Activated naive CD8-positive, alpha-beta T cell treated with anti-CD3 and anti-CD28 coated beads, Interleukin-2, amount 50 U/mL, for 24 hours (primary cell): Measurements from ENCODE around the gene PACRG.

Source experiments
- ATAC-seq: fragments of 150-1000 bp; cut with Tn5 transposase; one replicate; pipeline ENCODE4 v1.10.0; 2021
- DNase-seq: peaks from one replicate; pipeline ENCODE4 v3.0.0; 2021
- H3K27ac Mint-ChIP-seq: one replicate; pipeline ENCODE4 v1.8.0; 2021; ENCODE audit warnings: mild to moderate bottlenecking, mixed read lengths
- H3K27me3 Mint-ChIP-seq: one replicate; pipeline ENCODE4 v1.8.0; 2021; ENCODE audit warnings: mixed read lengths
- H3K36me3 Mint-ChIP-seq: one replicate; pipeline ENCODE4 v1.8.0; 2021; ENCODE audit warnings: low read depth, mixed read lengths
- H3K4me1 Mint-ChIP-seq: one replicate; pipeline ENCODE4 v1.8.0; 2021; ENCODE audit warnings: mixed read lengths
- H3K4me3 Mint-ChIP-seq: one replicate; pipeline ENCODE4 v1.8.0; 2021; ENCODE audit warnings: mild to moderate bottlenecking, moderate library complexity, mixed read lengths
- H3K9me3 Mint-ChIP-seq: one replicate; pipeline ENCODE4 v1.8.0; 2021; ENCODE audit warnings: mixed read lengths

Gene PACRG

DNA sequence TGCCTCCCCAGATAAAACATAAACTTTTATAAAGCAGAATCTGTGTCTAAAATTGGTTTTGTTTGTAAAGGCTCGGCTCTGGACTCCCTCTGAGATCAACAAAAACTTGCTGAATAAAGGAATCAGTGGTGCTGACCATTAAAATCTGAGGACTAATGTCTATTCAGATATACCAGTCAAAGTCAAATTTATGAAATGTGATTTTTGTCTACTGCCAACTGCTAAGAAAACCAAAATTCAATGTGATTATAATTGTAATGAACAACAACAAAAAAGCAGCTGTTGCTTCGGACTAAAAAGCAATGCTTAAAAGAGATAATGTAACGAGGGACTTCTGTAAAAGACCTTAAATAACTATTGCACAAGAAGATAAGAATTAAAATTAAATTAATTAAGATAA is 26.8 kb upstream of the PACRG start:
- Mint-ChIP-seq H3K27ac (no peak overlapping the region), H3K4me1 (no peaks in the 10 kb centered on the region), H3K36me3 (no peaks in the 10 kb centered on the region), H3K4me3 (no peak overlapping the region), H3K9me3 (no peaks in the 10 kb centered on the region), H3K27me3 (no peaks in the 10 kb centered on the region)
- DNase-seq = no peak
- no peak for ATAC-seq

DNA sequence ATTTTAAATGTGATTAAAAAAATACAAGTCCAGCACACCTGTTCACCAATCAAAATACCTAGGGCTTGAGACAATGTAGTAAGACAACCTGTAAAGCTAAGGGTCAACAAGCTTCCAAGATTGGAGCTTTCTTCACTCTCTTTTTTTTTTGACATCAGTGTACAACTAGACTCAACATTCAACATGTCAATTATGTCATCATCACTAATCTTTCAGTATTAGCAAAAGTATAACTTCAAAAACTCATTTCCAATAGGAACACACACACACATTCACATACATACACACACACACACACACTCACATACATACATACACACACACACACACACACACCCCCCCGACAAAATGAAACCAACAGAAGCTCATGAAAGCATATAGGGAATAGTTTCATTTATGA is 26.2 kb upstream of the PACRG start:
- H3K27ac Mint-ChIP-seq = no peak overlapping the region
- DNase-seq = no peak
- H3K27me3 Mint-ChIP-seq = no peaks in the 10 kb centered on the region
- no peak overlapping the region for H3K4me3 Mint-ChIP-seq
- H3K36me3 Mint-ChIP-seq = no peaks in the 10 kb centered on the region
- peaks cover 3% of the 10 kb centered on the region for H3K4me1 Mint-ChIP-seq
- no peak for ATAC-seq
- H3K9me3 Mint-ChIP-seq = no peaks in the 10 kb centered on the region

DNA sequence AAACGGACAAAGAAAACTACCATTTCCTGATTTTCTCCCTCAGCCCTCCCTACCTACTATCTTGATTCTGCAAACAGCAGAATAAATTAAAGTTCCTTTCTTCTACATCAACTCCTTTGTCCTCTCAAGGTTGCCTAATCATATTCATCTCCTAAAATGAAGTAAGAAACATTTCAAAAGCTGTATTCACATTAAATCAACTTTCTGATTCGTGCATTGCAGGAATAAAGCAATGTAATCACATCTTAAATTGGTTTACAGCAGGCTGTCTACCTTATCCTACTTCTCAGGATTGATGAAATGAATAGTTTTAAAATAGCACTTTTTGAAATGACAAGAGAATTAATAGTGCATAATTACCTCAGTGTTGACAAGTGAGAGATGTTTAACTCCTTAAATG is 25.3 kb upstream of the PACRG start:
- H3K36me3 Mint-ChIP-seq = no peaks in the 10 kb centered on the region
- DNase-seq = no peak
- no peak overlapping the region for H3K27ac Mint-ChIP-seq
- H3K9me3 Mint-ChIP-seq = no peaks in the 10 kb centered on the region
- no peak overlapping the region for H3K4me3 Mint-ChIP-seq
- H3K27me3 Mint-ChIP-seq = no peaks in the 10 kb centered on the region
- H3K4me1 Mint-ChIP-seq = peaks cover 3% of the 10 kb centered on the region
- ATAC-seq = no peak

DNA sequence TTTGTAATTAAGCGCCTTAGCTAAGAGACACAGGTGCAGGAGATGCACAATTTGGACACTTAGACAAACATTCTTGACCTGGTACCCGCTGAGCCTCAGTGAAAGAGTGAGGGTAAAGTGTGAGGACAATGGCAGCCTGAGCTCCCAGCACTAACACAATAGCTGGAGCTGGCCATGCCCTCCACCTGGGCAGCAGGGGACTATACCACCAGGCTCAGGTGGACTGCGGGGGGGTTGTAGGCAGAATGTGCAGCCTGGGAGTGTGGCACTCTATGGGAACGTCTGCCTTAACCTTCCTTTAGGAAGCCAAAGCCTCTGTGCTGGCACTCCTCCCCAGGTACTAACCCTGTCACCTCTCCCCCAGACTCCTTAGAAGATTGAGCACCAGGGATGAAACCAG is 23.8 kb upstream of the PACRG start:
- ATAC-seq = no peak
- no peaks in the 10 kb centered on the region for H3K36me3 Mint-ChIP-seq
- H3K9me3 Mint-ChIP-seq = no peaks in the 10 kb centered on the region
- no peak overlapping the region for H3K4me3 Mint-ChIP-seq
- no peak for DNase-seq
- no peaks in the 10 kb centered on the region for H3K27me3 Mint-ChIP-seq
- H3K27ac Mint-ChIP-seq = no peak overlapping the region
- peaks cover 3% of the 10 kb centered on the region for H3K4me1 Mint-ChIP-seq

DNA sequence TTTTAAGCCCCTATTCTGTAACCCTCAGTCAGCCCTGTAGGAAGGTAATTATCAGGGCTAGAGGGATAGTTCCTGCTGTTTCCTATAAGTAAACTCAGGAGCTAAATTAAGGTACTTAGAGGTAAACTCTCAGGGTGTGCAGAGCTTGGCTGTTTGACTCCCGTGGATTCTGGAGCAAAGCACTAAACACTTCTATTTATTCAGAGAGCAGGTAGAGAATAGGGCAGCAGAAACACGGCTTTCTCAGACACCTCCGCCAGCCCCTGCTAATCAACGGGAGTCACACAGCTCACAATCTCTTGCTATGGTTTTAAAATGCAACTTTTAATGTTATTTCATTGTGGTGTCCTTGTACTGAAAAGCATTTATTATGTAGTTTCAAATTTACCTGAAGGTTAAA is 22.0 kb upstream of the PACRG start:
- ATAC-seq (no peak), DNase-seq (no peak)
- H3K27ac Mint-ChIP-seq = no peak overlapping the region
- peaks cover 3% of the 10 kb centered on the region for H3K4me1 Mint-ChIP-seq
- H3K4me3 Mint-ChIP-seq = no peak overlapping the region
- no peaks in the 10 kb centered on the region for H3K27me3 Mint-ChIP-seq
- no peaks in the 10 kb centered on the region for H3K36me3 Mint-ChIP-seq
- no peaks in the 10 kb centered on the region for H3K9me3 Mint-ChIP-seq

DNA sequence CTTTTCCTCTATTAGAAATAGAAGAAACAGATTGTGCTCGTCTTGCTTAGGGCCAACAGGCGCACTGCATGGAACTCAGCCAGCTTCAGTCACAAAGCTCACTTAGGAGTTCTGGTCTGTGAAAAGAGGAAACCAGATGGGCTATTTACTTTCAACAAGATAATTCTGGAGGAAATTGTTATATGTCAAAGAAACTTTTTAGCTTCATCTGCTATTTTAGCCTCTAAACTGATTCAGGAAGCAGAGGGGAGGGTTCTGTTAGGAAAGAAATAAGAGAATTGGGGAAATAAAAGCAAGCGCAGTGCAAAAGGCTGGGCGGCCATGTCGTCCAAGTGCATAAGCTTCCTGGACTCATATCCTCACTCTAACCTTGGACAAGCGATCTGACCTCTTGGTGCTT is 21.5 kb upstream of the PACRG start:
- Mint-ChIP-seq H3K27me3 (no peaks in the 10 kb centered on the region), H3K4me1 (peaks cover 3% of the 10 kb centered on the region), H3K27ac (no peak overlapping the region), H3K36me3 (no peaks in the 10 kb centered on the region), H3K9me3 (no peaks in the 10 kb centered on the region), H3K4me3 (no peak overlapping the region)
- no peak for DNase-seq
- ATAC-seq = no peak

DNA sequence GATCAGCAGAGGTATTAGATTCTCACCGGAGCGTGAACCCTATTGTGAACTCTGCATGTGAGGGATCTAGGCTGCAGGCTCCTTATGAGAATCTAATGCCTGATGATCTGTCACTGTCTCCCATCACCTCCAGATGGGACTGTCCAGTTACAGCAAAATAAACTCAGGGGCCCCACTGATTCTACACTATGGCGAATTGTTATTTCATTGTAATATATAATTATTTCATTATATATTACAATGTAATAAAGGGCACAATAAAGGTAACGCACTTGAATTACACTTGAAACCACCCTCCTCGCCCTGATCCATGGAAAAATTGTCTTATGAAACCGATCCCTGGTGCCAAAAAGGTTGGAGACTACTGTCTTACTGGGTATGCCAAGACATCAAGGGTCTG is 18.8 kb upstream of the PACRG start:
- no peak overlapping the region for H3K27ac Mint-ChIP-seq
- H3K36me3 Mint-ChIP-seq = no peaks in the 10 kb centered on the region
- peaks cover 3% of the 10 kb centered on the region for H3K4me1 Mint-ChIP-seq
- H3K9me3 Mint-ChIP-seq = no peaks in the 10 kb centered on the region
- DNase-seq = no peak
- no peak for ATAC-seq
- no peaks in the 10 kb centered on the region for H3K27me3 Mint-ChIP-seq
- H3K4me3 Mint-ChIP-seq = no peak overlapping the region

DNA sequence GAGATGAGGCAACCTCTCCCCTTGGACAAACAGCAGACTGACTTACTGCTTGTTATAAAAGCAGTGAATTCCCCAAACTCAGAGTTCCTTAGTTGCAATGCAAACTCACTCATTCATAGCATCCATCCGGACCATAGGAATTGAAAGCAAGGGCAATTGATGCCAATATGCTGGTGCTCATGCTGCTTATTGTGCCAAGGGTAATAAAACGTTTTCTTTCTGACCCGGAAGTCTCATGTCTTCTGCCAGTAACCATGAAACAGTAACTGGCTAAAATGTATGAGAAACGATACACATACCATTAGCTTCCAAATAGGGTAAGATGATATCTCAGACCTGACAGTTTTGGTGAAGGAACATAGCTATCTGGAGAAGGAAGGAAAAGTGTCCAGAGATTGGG is 18.3 kb upstream of the PACRG start:
- H3K9me3 Mint-ChIP-seq = no peaks in the 10 kb centered on the region
- H3K4me3 Mint-ChIP-seq = no peak overlapping the region
- ATAC-seq (no peak), DNase-seq (no peak)
- no peaks in the 10 kb centered on the region for H3K36me3 Mint-ChIP-seq
- H3K4me1 Mint-ChIP-seq = peaks cover 3% of the 10 kb centered on the region
- no peak overlapping the region for H3K27ac Mint-ChIP-seq
- H3K27me3 Mint-ChIP-seq = no peaks in the 10 kb centered on the region

DNA sequence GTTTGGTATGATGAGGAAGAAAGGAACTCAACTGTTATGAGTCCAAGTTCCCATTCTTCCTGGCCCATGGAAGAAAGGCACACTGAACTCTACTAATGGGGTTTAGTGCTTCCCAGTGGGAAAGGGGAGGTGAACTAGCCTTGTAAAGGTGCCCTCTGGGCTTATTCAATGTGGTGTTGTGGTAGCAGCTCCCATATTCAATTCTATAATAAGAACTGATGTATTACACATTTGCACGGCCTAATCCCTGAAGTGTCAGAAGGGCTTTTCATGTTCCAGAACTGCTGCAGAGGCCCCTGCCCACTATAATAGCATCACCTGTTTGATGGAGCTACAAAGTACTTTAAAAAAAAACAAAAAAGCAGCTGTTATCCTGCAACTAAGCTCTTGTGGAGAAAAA is 17.4 kb upstream of the PACRG start:
- H3K36me3 Mint-ChIP-seq = no peaks in the 10 kb centered on the region
- H3K4me3 Mint-ChIP-seq = no peak overlapping the region
- no peaks in the 10 kb centered on the region for H3K27me3 Mint-ChIP-seq
- DNase-seq (no peak), ATAC-seq (no peak)
- H3K9me3 Mint-ChIP-seq = no peaks in the 10 kb centered on the region
- H3K4me1 Mint-ChIP-seq = peaks cover 3% of the 10 kb centered on the region
- no peak overlapping the region for H3K27ac Mint-ChIP-seq

DNA sequence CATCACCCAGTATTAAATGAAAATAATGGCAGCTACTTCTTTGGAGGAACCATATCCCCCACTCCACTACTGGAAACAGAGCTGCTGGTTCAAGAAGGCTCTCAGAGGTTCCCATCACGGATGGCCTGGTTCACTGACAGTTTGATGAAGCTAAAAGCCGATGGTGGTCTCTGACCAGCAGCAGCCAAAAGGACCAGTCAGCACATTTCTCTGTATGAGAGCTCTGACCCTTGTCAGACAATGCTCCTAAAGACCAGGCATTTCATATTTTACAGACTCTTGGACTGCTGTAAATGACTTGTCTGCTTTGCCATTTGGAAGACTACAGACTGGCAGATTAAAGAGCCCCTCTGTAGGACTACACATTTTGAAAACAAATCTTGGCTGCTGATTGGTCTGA is 16.8 kb upstream of the PACRG start:
- Mint-ChIP-seq H3K4me3 (no peak overlapping the region), H3K36me3 (no peaks in the 10 kb centered on the region), H3K9me3 (no peaks in the 10 kb centered on the region), H3K27me3 (no peaks in the 10 kb centered on the region), H3K27ac (no peak overlapping the region), H3K4me1 (peaks cover 3% of the 10 kb centered on the region)
- no peak for ATAC-seq
- no peak for DNase-seq

DNA sequence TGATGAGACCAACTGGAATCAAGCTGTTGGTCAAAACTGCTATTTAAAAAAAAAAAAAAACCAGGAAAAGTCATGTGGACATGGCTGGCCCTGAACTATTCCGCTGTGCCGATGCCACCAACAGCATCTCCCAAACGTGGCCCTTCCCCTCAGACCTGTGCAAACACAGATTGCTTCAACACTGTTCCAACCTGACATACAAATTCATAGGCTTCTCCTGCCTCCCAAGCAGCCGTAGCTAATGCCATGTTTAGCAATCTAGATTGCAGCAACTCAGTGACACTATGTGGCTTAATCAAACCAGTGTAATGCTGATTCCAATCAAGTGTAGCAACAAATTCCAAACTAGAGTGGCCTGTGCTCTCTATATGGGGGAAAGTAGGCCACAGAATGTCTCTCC is 16.4 kb upstream of the PACRG start:
- DNase-seq (no peak), ATAC-seq (no peak)
- no peak overlapping the region for H3K27ac Mint-ChIP-seq
- H3K27me3 Mint-ChIP-seq = no peaks in the 10 kb centered on the region
- no peak overlapping the region for H3K4me3 Mint-ChIP-seq
- no peaks in the 10 kb centered on the region for H3K9me3 Mint-ChIP-seq
- no peaks in the 10 kb centered on the region for H3K4me1 Mint-ChIP-seq
- no peaks in the 10 kb centered on the region for H3K36me3 Mint-ChIP-seq

DNA sequence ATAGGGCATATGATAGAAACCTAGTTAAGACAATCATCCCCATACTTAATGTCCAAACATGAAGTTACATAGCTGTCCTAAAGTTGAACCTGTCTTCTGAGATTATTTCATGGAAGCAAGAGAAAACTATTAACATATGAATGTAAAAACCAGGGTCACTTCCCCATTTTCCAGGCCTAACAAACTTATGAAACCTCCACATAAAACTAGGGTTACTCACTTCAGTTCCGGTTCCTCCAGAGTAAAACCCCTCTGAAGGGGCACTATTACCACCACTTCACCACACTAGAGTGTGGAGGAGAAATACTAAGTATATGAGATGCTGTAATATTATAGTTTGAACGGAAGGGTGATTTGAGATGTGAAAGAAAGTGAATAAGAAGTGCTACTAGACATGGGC is 15.1 kb upstream of the PACRG start:
- H3K9me3 Mint-ChIP-seq = peaks cover 5% of the 10 kb centered on the region
- DNase-seq (no peak), ATAC-seq (no peak)
- H3K36me3 Mint-ChIP-seq = no peaks in the 10 kb centered on the region
- H3K4me1 Mint-ChIP-seq = no peaks in the 10 kb centered on the region
- H3K27ac Mint-ChIP-seq = no peak overlapping the region
- H3K27me3 Mint-ChIP-seq = no peaks in the 10 kb centered on the region
- H3K4me3 Mint-ChIP-seq = no peak overlapping the region

DNA sequence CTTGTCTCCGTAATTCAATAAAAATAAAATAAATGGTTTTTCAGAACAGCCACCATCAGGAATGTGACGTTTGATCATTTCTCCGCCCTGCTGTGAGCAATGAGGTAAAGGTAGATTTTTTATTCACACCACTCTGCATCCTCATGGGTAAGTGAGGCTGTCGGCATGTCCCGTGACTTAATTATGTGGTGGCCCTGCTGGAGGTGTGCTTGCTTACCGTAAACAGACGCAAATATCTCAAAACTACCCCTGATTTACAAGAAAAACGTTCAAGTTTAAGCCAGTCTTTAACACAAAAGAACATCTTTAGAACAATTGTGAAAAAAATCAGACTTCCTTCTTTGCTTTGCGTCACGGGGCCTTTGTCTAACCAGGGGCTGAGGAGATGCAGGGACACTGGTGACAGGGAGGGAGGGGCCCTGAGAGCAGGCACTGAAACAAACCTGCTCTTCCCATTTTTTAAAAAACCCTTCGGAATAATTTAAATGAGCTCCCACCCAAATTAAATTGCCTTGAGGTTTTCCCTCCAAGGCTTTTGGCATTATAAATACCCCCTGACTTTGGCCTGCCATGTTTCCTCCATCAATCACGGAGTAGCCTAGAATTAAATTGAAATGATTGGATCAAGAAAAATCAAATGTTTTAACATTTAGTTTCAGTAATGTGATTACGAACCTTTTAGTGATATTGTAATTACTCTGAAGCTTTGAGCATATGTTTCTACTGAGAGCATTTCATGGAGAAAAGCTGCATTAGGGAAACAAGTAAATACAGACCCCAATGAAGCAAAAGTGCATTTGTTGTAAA is 13.6 kb upstream of the PACRG start:
- no peak for DNase-seq
- Mint-ChIP-seq H3K27me3 (no peaks in the 10 kb centered on the region), H3K36me3 (no peaks in the 10 kb centered on the region), H3K4me1 (no peaks in the 10 kb centered on the region), H3K27ac (no peak overlapping the region), H3K4me3 (no peak overlapping the region), H3K9me3 (peaks cover 10% of the 10 kb centered on the region)
- no peak for ATAC-seq

DNA sequence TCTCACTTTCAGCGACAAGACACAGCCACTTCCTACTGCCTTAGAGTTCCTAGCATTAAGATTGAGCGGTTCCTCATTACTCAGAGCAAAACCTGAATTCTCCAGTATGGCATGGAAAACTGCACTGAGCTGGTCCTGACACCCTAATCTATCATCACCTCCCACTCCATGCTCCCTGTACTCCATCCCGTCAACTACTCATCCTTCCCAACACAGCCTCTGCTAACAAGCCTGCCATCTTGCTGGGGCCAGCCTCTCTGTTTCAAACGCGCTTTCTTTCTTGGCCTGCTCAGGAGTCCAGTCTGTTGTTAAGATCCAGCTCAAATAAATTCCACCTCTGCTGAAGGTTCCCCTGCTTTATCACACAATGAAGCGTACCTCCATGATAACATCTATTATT is 12.2 kb upstream of the PACRG start:
- DNase-seq (no peak), ATAC-seq (no peak)
- Mint-ChIP-seq H3K9me3 (peaks cover 10% of the 10 kb centered on the region), H3K27ac (no peak overlapping the region), H3K4me3 (no peak overlapping the region), H3K27me3 (no peaks in the 10 kb centered on the region), H3K4me1 (no peaks in the 10 kb centered on the region), H3K36me3 (no peaks in the 10 kb centered on the region)

DNA sequence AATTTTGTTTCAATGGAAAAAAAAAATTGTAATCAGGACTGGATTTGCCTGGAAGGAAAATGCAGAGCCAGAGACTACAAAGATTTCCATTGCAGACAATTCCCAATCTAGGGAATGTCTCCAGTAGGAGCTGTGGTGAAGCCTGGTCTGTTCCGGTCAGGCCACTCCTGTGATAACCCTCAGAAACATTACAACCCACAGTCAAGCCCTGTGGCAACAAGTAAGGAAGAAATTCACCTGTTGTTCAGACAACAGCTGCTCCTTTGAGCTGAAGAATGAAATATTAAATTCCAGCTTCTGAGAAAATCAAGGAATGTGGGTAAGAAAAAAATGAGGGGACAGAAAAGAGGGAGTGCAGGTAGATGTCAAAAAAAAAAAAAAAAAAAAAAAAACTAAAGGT is 8.2 kb upstream of the PACRG start:
- Mint-ChIP-seq H3K27me3 (no peaks in the 10 kb centered on the region), H3K36me3 (no peaks in the 10 kb centered on the region), H3K4me3 (no peak overlapping the region)

DNA sequence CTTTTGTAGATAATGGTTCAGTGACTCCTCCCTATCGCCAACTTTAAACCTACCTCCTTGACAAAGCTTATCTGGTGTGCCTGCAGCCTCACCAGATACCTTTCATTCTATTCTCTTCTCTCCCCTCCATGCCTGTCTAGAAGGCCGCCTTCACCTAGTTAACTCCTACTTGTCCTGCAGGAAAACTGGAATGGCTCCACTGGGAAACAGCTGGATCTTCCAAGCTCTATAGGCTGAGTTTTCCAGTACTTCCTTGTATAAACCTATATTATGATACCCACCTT is 6.4 kb upstream of the PACRG start:
- no peaks in the 10 kb centered on the region for H3K36me3 Mint-ChIP-seq

More for the DNA sequence above, 8.2 kb upstream of the PACRG start:
- DNase-seq = no peak
- Mint-ChIP-seq H3K27ac (no peak overlapping the region), H3K4me1 (no peaks in the 10 kb centered on the region), H3K9me3 (peaks cover 10% of the 10 kb centered on the region)
- ATAC-seq = no peak

More for the DNA sequence above, 6.4 kb upstream of the PACRG start:
- no peak overlapping the region for H3K27ac Mint-ChIP-seq
- no peak overlapping the region for H3K4me3 Mint-ChIP-seq
- no peaks in the 10 kb centered on the region for H3K27me3 Mint-ChIP-seq
- H3K9me3 Mint-ChIP-seq = peaks cover 10% of the 10 kb centered on the region
- ATAC-seq (no peak), DNase-seq (no peak)
- no peaks in the 10 kb centered on the region for H3K4me1 Mint-ChIP-seq
